Hematopoietic multipotent progenitor cell treated with erythropoietin and hydrocortisone succinate and interleukin-3 and kit ligand, for 15 days (in vitro differentiated cells): ENCODE results near the gene BNIP3.
"Not testable (repeated sequence)": the region's sequence is repeated elsewhere in the genome, so short reads cannot be mapped to it uniquely, and the experiment has no call there.

ENCODE experiments used
- DNase-seq: peaks from one replicate; pipeline ENCODE4 v3.0.0-alpha.2; 2015; ENCODE audit warnings: low spot score

Gene BNIP3

GRCh38 chr10:131977323-131978096, 4.2 kb downstream of the BNIP3 start:
- no peak for DNase-seq

DNA sequence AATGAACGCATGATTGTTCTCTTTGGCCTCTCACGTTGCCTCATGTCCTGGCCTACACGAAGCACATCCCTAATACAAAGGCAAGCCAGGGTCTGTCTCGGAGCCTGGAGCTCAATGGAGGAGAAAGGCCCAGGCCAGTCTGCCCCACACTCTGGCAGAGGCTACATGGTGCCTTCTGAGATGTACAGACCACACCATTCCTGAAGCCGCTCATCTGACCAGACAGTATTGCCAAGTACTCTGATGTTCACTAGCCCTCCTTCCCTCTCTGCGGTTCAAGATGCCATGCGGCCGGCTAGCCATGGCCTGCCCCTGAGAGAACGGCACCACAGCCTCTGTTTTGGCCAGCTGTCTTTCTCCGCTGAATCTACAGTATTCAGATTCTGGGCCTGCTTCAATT, 5.9 kb downstream of the BNIP3 start:
- DNase-seq: no peak

DNA sequence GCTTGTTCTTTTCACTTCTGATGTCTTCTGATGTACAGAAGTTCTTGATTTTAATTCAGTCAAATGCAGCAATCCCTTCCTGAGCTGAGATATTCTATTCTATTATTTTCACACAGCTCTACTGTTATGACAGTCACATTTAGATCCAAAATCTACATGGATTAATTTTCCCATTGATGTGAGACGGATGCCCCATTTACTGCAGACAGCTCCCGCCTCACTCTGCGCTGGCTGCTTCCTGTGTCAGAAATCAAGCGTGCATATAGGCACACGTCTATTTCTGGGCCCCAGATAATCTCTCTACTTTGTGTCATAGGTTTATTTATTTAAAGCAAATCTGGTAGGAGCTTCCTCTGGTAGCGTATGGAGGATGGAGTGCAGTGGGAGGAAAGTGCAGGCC, 6.7 kb downstream of the BNIP3 start:
- DNase-seq: no peak

- DNase-seq: no peak
These were observed 7.5 kb downstream of the BNIP3 start for GRCh38 chr10:131974034-131974817.

DNA sequence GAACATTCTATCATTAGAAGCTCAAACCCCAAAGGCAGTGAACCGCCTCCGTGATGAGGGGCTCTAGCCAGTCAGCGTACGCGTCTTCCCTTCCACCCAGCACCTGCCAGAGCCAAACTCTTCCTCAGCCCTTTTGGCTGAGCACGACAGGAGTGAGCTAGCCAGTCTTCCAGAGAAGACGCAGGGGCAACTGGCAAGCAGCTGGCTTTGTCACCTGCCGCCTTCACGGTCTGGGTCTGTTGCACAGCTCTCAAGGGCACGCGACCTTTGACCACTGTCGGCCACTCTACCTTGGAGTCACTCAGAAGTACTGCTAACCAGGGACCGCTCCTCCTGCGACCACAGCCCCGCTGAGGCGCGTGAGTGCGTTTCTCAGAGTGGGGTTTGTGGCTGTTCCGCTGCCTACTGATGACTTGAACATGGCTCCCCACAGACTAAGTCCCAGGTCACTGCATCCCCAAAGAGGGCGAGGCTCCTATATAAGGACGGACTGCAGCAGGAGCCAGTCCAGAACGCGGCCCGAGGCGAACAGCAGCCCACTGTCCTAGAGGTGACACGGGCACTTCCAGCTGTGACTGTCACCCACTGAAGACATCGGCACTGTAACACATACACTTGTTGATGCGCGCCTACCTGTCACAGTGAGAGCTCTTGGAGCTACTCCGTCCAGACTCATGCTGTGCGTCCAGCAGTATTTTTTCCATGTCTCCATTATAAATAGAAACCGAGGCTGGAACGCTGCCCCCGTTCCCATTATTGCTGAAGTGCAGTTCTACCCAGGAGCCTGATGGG, 8.4 kb downstream of the BNIP3 start:
- no peak for DNase-seq

GRCh38 chr10:131972474-131973071, 9.2 kb downstream of the BNIP3 start:
- no peak for DNase-seq

GRCh38 chr10:131971591-131971990, 10.1 kb downstream of the BNIP3 start:
- DNase-seq: no peak

- DNase-seq: no peak
These were observed 10.8 kb downstream of the BNIP3 start for GRCh38 chr10:131970946-131971345.

DNA sequence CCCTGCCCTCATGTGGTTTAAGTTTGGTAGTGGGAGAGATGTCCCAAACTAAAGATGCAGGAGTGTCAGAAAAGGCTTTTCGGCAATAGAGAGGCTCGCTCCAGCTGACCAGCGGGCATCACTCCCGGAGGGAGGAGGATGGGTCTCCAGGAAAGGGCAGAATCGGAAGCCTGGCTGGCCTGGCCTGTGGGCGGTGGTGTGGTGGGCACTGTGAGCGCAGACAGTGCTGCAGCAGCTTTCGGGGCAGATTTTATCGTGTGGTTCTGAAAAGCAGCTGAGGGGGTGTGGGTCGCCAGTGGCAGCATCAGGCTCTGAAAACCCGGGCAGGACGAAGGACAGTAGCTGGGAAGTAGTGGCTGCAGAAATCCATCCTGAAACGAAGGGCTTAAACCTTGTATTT, 12.8 kb downstream of the BNIP3 start:
- no peak for DNase-seq

DNA sequence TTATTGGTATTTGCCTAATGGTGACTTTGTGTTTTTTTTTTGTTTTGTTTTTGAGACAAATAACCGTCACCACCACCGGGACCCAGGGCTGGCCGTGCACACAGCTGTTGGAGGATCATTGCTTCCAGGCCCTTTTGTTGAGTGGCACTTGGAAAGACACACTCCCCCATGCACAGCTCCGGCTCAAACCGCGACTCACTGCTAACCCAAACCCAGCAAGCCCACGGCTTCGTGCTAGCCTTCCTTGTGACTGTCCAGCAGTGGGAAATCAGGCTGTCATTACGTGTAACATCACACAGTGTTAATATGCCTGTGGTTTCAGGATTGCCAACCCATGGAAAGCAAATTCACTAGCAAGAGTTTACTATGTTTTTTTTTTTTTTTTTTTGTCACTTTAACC, 17.4 kb downstream of the BNIP3 start:
- DNase-seq: no peak

- DNase-seq: no peak
These were observed 17.9 kb downstream of the BNIP3 start for GRCh38 chr10:131963811-131964210.

- DNase-seq: no peak
These were observed 18.4 kb downstream of the BNIP3 start for GRCh38 chr10:131963350-131963749.

- DNase-seq: no peak
These were observed 19.7 kb downstream of the BNIP3 start for GRCh38 chr10:131961777-131962662.

DNA sequence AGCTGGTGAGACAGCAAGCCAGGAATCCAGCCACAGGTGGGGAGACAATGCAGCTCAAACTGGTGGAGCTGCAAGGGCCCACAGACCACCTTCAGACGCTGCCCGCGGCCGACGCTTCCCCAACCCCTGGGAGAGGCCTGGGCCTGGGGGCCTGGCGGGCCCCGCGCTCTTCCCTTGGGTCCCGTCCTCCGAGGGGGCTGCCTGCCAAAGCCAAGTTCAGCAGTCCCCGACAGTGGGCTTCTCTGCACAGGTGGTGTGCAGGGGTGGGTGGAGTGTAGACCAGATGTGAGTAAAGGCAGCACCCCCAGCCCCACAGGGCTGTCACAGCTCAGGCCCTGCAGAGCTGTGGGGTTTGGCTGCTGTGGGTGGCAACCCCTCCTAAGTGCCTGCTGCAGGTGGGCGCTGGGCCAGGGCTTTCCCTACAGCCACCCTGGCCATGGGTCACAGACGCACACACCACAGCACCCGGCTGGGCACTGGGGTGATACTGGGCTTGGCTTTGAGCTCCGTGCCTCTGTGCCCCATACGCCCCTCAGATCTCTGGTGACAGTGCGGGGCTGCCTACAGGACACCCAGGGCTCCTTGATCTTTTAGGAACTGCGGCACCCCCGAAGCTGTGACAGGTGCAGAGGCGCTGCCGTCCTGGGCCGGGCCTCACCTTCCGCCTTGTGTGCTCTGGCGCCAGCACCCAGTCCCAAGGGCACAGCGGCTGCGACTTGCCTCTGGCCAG, 20.5 kb downstream of the BNIP3 start:
- DNase-seq: no peak

DNA sequence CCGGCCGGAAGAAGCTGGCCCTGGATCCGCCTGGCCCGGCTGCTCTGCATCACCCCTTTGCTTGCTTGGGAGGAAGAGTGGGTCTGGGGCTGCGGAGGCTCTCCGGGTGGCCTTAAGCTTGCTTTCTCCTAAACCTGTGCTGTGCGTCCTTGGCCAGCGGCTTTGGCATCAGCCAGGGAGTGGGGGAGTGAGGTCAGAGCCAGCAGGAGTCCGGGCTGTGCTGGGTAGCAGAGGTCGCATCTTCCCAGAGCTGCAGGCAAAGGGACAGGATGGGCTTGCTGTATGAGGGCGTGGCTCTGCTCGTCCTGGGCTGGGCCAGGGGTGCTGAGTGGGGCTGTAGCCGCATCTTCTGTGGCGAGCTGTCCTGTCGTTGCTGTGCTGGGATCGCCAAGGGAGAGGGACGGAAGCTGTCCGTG, 21.1 kb downstream of the BNIP3 start:
- no peak for DNase-seq

- no peak for DNase-seq
These were observed 21.9 kb downstream of the BNIP3 start for GRCh38 chr10:131959841-131960240.

DNA sequence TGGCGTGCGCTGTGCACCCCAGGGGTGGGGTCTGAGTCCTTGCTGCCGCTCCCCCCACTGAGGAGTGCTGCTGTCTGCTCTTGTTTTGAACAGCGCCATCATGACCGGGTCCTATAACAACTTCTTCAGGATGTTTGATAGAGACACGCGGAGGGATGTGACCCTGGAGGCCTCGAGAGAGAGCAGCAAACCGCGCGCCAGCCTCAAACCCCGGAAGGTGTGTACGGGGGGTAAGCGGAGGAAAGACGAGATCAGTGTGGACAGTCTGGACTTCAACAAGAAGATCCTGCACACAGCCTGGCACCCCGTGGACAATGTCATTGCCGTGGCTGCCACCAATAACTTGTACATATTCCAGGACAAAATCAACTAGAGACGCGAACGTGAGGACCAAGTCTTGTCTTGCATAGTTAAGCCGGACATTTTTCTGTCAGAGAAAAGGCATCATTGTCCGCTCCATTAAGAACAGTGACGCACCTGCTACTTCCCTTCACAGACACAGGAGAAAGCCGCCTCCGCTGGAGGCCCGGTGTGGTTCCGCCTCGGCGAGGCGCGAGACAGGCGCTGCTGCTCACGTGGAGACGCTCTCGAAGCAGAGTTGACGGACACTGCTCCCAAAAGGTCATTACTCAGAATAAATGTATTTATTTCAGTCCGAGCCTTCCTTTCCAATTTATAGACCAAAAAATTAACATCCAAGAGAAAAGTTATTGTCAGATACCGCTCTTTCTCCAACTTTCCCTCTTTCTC, 26.0 kb downstream of the BNIP3 start:
- DNase-seq: no peak

- no peak for DNase-seq
These were observed 27.3 kb downstream of the BNIP3 start for GRCh38 chr10:131954356-131954965.

DNA sequence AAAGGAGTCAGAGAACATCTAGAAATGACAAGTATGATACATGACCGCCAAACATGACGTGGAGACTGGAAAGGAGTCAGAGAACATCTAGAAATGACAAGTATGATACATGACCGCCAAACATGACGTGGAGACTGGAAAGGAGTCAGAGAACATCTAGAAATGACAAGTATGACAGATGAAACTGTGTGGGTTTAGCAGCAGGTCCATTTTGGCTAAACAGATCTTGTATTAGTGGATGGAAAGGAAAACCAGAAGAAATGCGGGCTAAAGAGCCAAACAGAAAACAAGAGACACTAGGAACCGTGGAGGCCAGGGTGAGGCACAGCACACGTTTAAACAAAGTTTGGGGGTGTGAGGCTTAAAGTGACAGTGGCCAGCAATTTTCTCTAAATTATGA, 31.8 kb downstream of the BNIP3 start:
- not testable (repeated sequence) for DNase-seq
